Trophoblast cell (in vitro differentiated cells and primary cell): ENCODE data around the gene ZNF678.

Experiments
- DNase-seq, 2 donors: peaks; one replicate each; pipeline ENCODE4 v3.0.0-alpha.2; 2016
- H2AFZ ChIP-seq: 2 replicates; pipeline ENCODE4 v1.6.1; 2013; ENCODE audit warnings: low read length, moderate library complexity, mild to moderate bottlenecking; ENCODE audit not compliant: insufficient read depth, poor library complexity
- H2AK5ac ChIP-seq: 2 replicates; pipeline ENCODE4 v1.6.1; 2013; ENCODE audit warnings: mild to moderate bottlenecking, low read length
- H2BK120ac ChIP-seq: 2 replicates; pipeline ENCODE4 v1.6.1; 2013; ENCODE audit warnings: low read length, mild to moderate bottlenecking, moderate library complexity; ENCODE audit not compliant: insufficient read depth, poor library complexity
- H2BK12ac ChIP-seq: 2 replicates; pipeline ENCODE4 v1.6.1; 2013; ENCODE audit warnings: mild to moderate bottlenecking, low read length, moderate library complexity
- H2BK5ac ChIP-seq: 2 replicates; pipeline ENCODE4 v1.6.1; 2013; ENCODE audit warnings: low read length, low read depth, moderate library complexity, mild to moderate bottlenecking; ENCODE audit not compliant: poor library complexity
- H3K14ac ChIP-seq: 2 replicates; pipeline ENCODE4 v1.6.1; 2013; ENCODE audit warnings: mild to moderate bottlenecking, low read length
- H3K18ac ChIP-seq: 2 replicates; pipeline ENCODE4 v1.6.1; 2013; ENCODE audit warnings: mild to moderate bottlenecking, low read length
- H3K23ac ChIP-seq: 2 replicates; pipeline ENCODE4 v1.6.1; 2013; ENCODE audit warnings: low read length
- H3K27ac ChIP-seq: 2 replicates; pipeline ENCODE4 v1.5.1; 2013; ENCODE audit warnings: low read depth, mild to moderate bottlenecking, inconsistent platforms, low read length, moderate library complexity
- H3K27me3 ChIP-seq: 2 replicates; pipeline ENCODE4 v1.6.1; 2013; ENCODE audit warnings: inconsistent platforms, mild to moderate bottlenecking, low read length, moderate library complexity; ENCODE audit not compliant: insufficient read depth
- H3K36me3 ChIP-seq, 2 experiments: 1 replicate in 1 of 2; 2 replicates in 1 of 2; pipeline ENCODE4 v1.6.1; 2013; ENCODE audit warnings: low read length in 2 of 2, mild to moderate bottlenecking in 2 of 2, moderate library complexity in 1 of 2; ENCODE audit not compliant: insufficient read depth in 2 of 2, control insufficient read depth in 1 of 2
- H3K4ac ChIP-seq: 2 replicates; pipeline ENCODE4 v1.6.1; 2013; ENCODE audit warnings: low read depth, mild to moderate bottlenecking, low read length, moderate library complexity
- H3K4me1 ChIP-seq, 2 experiments: 1 replicate in 1 of 2; 2 replicates in 1 of 2; pipeline ENCODE4 v1.6.1; 2013; ENCODE audit warnings: low read length in 2 of 2, mild to moderate bottlenecking in 2 of 2, moderate library complexity in 1 of 2; ENCODE audit not compliant: insufficient read depth in 2 of 2, control insufficient read depth in 1 of 2
- H3K4me2 ChIP-seq: 2 replicates; pipeline ENCODE4 v1.6.1; 2013; ENCODE audit warnings: inconsistent platforms, mild to moderate bottlenecking, low read length, moderate library complexity
- H3K4me3 ChIP-seq: 2 replicates; pipeline ENCODE4 v1.5.1; 2013; ENCODE audit warnings: mild to moderate bottlenecking, low read depth, low read length, inconsistent platforms
- H3K79me1 ChIP-seq: one replicate; pipeline ENCODE4 v1.6.1; 2013; ENCODE audit warnings: low read length
- H3K79me2 ChIP-seq: 2 replicates; pipeline ENCODE4 v1.6.1; 2013; ENCODE audit warnings: low read length, mild to moderate bottlenecking; ENCODE audit not compliant: control insufficient read depth, insufficient read depth, poor library complexity
- H3K9ac ChIP-seq: 2 replicates; pipeline ENCODE4 v1.6.1; 2013; ENCODE audit warnings: mild to moderate bottlenecking, low read length
- H3K9me3 ChIP-seq: 2 replicates; pipeline ENCODE4 v1.6.1; 2013; ENCODE audit warnings: low read depth, mild to moderate bottlenecking, control low read depth, inconsistent platforms, low read length; ENCODE audit not compliant: insufficient read depth
- H4K12ac ChIP-seq: 2 replicates; pipeline ENCODE4 v1.6.1; 2013; ENCODE audit warnings: low read depth, mild to moderate bottlenecking, low read length, moderate library complexity
- H4K8ac ChIP-seq: 2 replicates; pipeline ENCODE4 v1.6.1; 2013; ENCODE audit warnings: low read depth, mild to moderate bottlenecking, low read length, moderate library complexity
- H4K91ac ChIP-seq: one replicate; pipeline ENCODE4 v1.6.1; 2013; ENCODE audit warnings: low read depth, mild to moderate bottlenecking, low read length, moderate library complexity
- WGBS: extraction: QIAGEN DNeasy Blood & Tissue Kit; methylation state at CpG from one replicate; pipeline ENCODE4 v1.1.7; 2013; ENCODE audit warnings: missing lambda C conversion rate; ENCODE audit not compliant: insufficient read length, insufficient coverage; ENCODE audit errors: extremely low coverage; 5-methylcytosine and 5-hydroxymethylcytosine counted together

ZNF678 gene

DNA sequence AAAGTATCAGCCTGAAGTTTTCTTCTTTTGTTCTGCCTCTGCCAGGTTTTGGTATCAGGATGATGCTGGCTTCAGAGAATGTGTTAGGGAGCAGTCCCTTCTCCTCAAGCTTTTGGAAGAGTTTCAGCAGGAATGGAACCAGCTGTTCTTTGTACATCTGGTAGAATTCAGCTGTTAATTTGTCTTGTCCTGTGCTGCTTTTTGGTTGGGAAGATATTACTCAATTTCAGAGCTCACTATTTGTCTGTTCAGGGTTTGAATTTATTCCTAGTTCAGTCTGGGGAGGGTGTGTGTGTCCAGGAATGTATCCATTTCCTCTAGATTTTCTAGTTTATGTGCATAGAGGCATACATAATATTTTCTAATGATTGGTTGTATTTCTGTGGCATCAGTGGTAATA is 12.8 kb downstream of the ZNF678 start:
- Histone ChIP-seq H3K4me1 (no peaks in the 10 kb centered on the region), H4K8ac (no peak overlapping the region), H2AK5ac (no peak overlapping the region), H3K18ac (no peak overlapping the region), H4K12ac (no peak overlapping the region), H3K79me1 (no peaks in the 10 kb centered on the region), H3K4me2 (no peak overlapping the region), H3K9me3 (no peaks in the 10 kb centered on the region), H3K36me3 (no peaks in the 10 kb centered on the region), H4K91ac (no peak overlapping the region), H2AFZ (no peak overlapping the region), H2BK120ac (no peak overlapping the region), H3K23ac (no peak overlapping the region), H3K79me2 (no peaks in the 10 kb centered on the region), H2BK5ac (no peak overlapping the region), H2BK12ac (no peak overlapping the region), H3K9ac (no peak overlapping the region), H3K4ac (no peak overlapping the region), H3K4me3 (no peak overlapping the region), H3K14ac (no peak overlapping the region), H3K27ac (no peak overlapping the region), H3K27me3 (no peaks in the 10 kb centered on the region)
- no peak for DNase-seq

- Histone ChIP-seq H2BK120ac (no peak overlapping the region), H3K9ac (no peak overlapping the region)
These were observed 14.1 kb downstream of the ZNF678 start for GRCh38 chr1:227577500-227577899.

DNA sequence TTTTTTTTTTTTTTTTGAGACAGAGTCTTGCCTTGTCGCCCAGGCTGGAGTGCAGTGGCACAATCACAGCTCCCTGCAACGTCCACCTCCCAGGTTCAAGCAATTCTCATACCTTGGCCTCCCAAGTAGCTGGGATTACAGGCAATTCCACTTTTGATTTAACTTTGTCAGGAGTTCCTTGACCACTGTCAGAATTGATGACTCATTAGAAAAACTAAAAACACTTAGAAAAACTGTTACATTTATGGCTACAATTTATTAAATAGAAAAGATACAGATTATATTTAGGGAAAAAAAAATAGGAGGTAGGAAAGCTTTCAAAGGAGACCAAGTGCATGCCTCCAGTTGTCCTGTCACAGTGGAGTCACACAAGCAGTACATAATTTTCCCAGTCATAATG is 20.0 kb downstream of the ZNF678 start:
- no peaks in the 10 kb centered on the region for H3K79me1 ChIP-seq
- no peak overlapping the region for H2BK5ac ChIP-seq
- no peak overlapping the region for H4K8ac ChIP-seq
- H4K12ac ChIP-seq = no peak overlapping the region
- H3K9ac ChIP-seq = no peak overlapping the region
- no peak overlapping the region for H3K23ac ChIP-seq
- H3K4me2 ChIP-seq = no peak overlapping the region
- H3K18ac ChIP-seq = no peak overlapping the region
- no peak overlapping the region for H2AFZ ChIP-seq
- no peaks in the 10 kb centered on the region for H3K36me3 ChIP-seq
- no peak overlapping the region for H3K14ac ChIP-seq
- no peak overlapping the region for H3K4ac ChIP-seq
- no CpG with 5 or more reads among the region's 2 CpGs for WGBS
- H2AK5ac ChIP-seq = no peak overlapping the region
- H3K4me1 ChIP-seq = no peaks in the 10 kb centered on the region
- no peak overlapping the region for H4K91ac ChIP-seq
- H2BK120ac ChIP-seq = no peak overlapping the region
- H3K9me3 ChIP-seq = no peaks in the 10 kb centered on the region
- no peak for DNase-seq
- no peak overlapping the region for H3K4me3 ChIP-seq
- no peaks in the 10 kb centered on the region for H3K79me2 ChIP-seq
- H2BK12ac ChIP-seq = no peak overlapping the region
- H3K27ac ChIP-seq = no peak overlapping the region
- no peaks in the 10 kb centered on the region for H3K27me3 ChIP-seq

More at GRCh38 chr1:227577500-227577899, 14.1 kb downstream of the ZNF678 start:
- H4K91ac ChIP-seq = no peak overlapping the region
- no peak overlapping the region for H2AFZ ChIP-seq
- no peak overlapping the region for H4K12ac ChIP-seq
- H3K14ac ChIP-seq = no peak overlapping the region
- no peak overlapping the region for H3K4me2 ChIP-seq
- H3K4me3 ChIP-seq = no peak overlapping the region
- H3K4ac ChIP-seq = no peak overlapping the region
- DNase-seq = no peak
- no peaks in the 10 kb centered on the region for H3K79me1 ChIP-seq
- H2BK5ac ChIP-seq = no peak overlapping the region
- no peaks in the 10 kb centered on the region for H3K79me2 ChIP-seq
- H2AK5ac ChIP-seq = no peak overlapping the region
- no peaks in the 10 kb centered on the region for H3K4me1 ChIP-seq
- H3K18ac ChIP-seq = no peak overlapping the region
- no peak overlapping the region for H3K27ac ChIP-seq
- no peak overlapping the region for H3K23ac ChIP-seq
- no peaks in the 10 kb centered on the region for H3K36me3 ChIP-seq
- H3K27me3 ChIP-seq = no peaks in the 10 kb centered on the region
- no peak overlapping the region for H4K8ac ChIP-seq
- no peaks in the 10 kb centered on the region for H3K9me3 ChIP-seq
- no peak overlapping the region for H2BK12ac ChIP-seq

GRCh38 chr1:227586733-227587132 is 23.4 kb downstream of the ZNF678 start:
- DNase-seq = no peak
- no peak overlapping the region for H4K8ac ChIP-seq
- peaks cover 0 to 2% of the 10 kb centered on the region in 2 experiments for H3K36me3 ChIP-seq
- no peak overlapping the region for H3K27ac ChIP-seq
- H4K12ac ChIP-seq = no peak overlapping the region
- no peak overlapping the region for H3K4ac ChIP-seq
- no peaks in the 10 kb centered on the region for H3K79me1 ChIP-seq
- no peak overlapping the region for H3K4me3 ChIP-seq
- no peak overlapping the region for H2AK5ac ChIP-seq
- H2BK5ac ChIP-seq = no peak overlapping the region
- no peak overlapping the region for H2BK120ac ChIP-seq
- no peak overlapping the region for H4K91ac ChIP-seq
- H3K9ac ChIP-seq = no peak overlapping the region
- H3K18ac ChIP-seq = no peak overlapping the region
- no peaks in the 10 kb centered on the region for H3K27me3 ChIP-seq
- H3K4me1 ChIP-seq = no peaks in the 10 kb centered on the region
- no peaks in the 10 kb centered on the region for H3K79me2 ChIP-seq
- H2AFZ ChIP-seq = no peak overlapping the region
- H2BK12ac ChIP-seq = no peak overlapping the region
- H3K4me2 ChIP-seq = no peak overlapping the region
- peaks cover 2% of the 10 kb centered on the region for H3K9me3 ChIP-seq
- no peak overlapping the region for H3K23ac ChIP-seq
- H3K14ac ChIP-seq = no peak overlapping the region

- H2AK5ac ChIP-seq = no peak overlapping the region
- H4K8ac ChIP-seq = no peak overlapping the region
- H2BK5ac ChIP-seq = no peak overlapping the region
- H3K79me1 ChIP-seq = no peaks in the 10 kb centered on the region
- H3K9ac ChIP-seq = no peak overlapping the region
- H3K18ac ChIP-seq = no peak overlapping the region
- WGBS = no CpG with 5 or more reads among the region's 1 CpG
- H3K23ac ChIP-seq = no peak overlapping the region
- H2BK120ac ChIP-seq = no peak overlapping the region
- no peaks in the 10 kb centered on the region for H3K4me1 ChIP-seq
- peaks cover 0 to 4% of the 10 kb centered on the region in 2 experiments for H3K36me3 ChIP-seq
- peaks cover 4% of the 10 kb centered on the region for H3K9me3 ChIP-seq
- H2BK12ac ChIP-seq = no peak overlapping the region
- H3K79me2 ChIP-seq = no peaks in the 10 kb centered on the region
- no peak overlapping the region for H3K27ac ChIP-seq
- no peak overlapping the region for H3K14ac ChIP-seq
- no peak for DNase-seq
- no peaks in the 10 kb centered on the region for H3K27me3 ChIP-seq
- no peak overlapping the region for H3K4ac ChIP-seq
- no peak overlapping the region for H2AFZ ChIP-seq
- H3K4me3 ChIP-seq = no peak overlapping the region
- no peak overlapping the region for H4K12ac ChIP-seq
- no peak overlapping the region for H4K91ac ChIP-seq
- H3K4me2 ChIP-seq = no peak overlapping the region
These were observed 24.6 kb downstream of the ZNF678 start for GRCh38 chr1:227587968-227588367.
